Activated T-cell treated with anti-CD3 and anti-CD28 coated beads for 24 hours (primary cell): ENCODE results near the gene GUCA2A.

Experiments used
- DNase-seq: peaks from one replicate; pipeline ENCODE4 v3.0.0-alpha.2; 2020; ENCODE audit warnings: low read depth

The GUCA2A gene

GRCh38 chr1:42153624-42154023, 10.9 kb downstream of the GUCA2A start:
- DNase-seq, result no peak

- DNase-seq, result no peak
Observed at GRCh38 chr1:42152907-42153600, 11.5 kb downstream of the GUCA2A start, which contains the start of gene GUCA2B. GUCA2B (plus strand) TSS chr1:42153410; CDS start chr1:42153451, 41 bp downstream.

GRCh38 chr1:42152119-42152518, 12.4 kb downstream of the GUCA2A start:
- DNase-seq, result no peak

- DNase-seq, result no peak
Observed at GRCh38 chr1:42150651-42151050, 13.9 kb downstream of the GUCA2A start.

- no peak for DNase-seq
Observed at GRCh38 chr1:42148166-42148565, 16.4 kb downstream of the GUCA2A start.

- peak; percentile 57 for DNase-seq
Observed at GRCh38 chr1:42146626-42147320, 17.8 kb downstream of the GUCA2A start.

- no peak for DNase-seq
Observed at GRCh38 chr1:42145764-42146625, 18.6 kb downstream of the GUCA2A start.

GRCh38 chr1:42145389-42145716, 19.2 kb downstream of the GUCA2A start:
- no peak for DNase-seq

- DNase-seq, result no peak
Observed at GRCh38 chr1:42144711-42145388, 19.7 kb downstream of the GUCA2A start.

GRCh38 chr1:42143896-42144710, 20.4 kb downstream of the GUCA2A start:
- DNase-seq, result no peak

GRCh38 chr1:42142894-42143675, 21.5 kb downstream of the GUCA2A start:
- no peak for DNase-seq

- no peak for DNase-seq
Observed at GRCh38 chr1:42141978-42142377, 22.6 kb downstream of the GUCA2A start.

GRCh38 chr1:42140191-42140590, 24.4 kb downstream of the GUCA2A start:
- DNase-seq, result no peak

GRCh38 chr1:42139444-42139843, 25.1 kb downstream of the GUCA2A start:
- no peak for DNase-seq

- no peak for DNase-seq
Observed at GRCh38 chr1:42138586-42138985, 26.0 kb downstream of the GUCA2A start.

- no peak for DNase-seq
Observed at GRCh38 chr1:42137766-42138165, 26.8 kb downstream of the GUCA2A start.

GRCh38 chr1:42136466-42136865, 28.1 kb downstream of the GUCA2A start:
- no peak for DNase-seq

GRCh38 chr1:42135426-42135825, 29.1 kb downstream of the GUCA2A start:
- DNase-seq, result no peak

GRCh38 chr1:42133809-42134526, 30.6 kb downstream of the GUCA2A start:
- no peak for DNase-seq

- DNase-seq, result no peak
Observed at GRCh38 chr1:42133390-42133789, 31.2 kb downstream of the GUCA2A start.
